Measurements from ENCODE around the gene UNC5B. TPM values are rescaled to one million over a fixed set of nuclear protein-coding genes. Genes with fewer than 3 reads are reported as not detected.
A peak's percentile ranks its signal among the peaks of the same experiment; 100 is the strongest.

UNC5B gene
- total and polyA plus RNA-seq, 2 donors from 2014 or later = 5.5 to 22.6 TPM

DNA sequence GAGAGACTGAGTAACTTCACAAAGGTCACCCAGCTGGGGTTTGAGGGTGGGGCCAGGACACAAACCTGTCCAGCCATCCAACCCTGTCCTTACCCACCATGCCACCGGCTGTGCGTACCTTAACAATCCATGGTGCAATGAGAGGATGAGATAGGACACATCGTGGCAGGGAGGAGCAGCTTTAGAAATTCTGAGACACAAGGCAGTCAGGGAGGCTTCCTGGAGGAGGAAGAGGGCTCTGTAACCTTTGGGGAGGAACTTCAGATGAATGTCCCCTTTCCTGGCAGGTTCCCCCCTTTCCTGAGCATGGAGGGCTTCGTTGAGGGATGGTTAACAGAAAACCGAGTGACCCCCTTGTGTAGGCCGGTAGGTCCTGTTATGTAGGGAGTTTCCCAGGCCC is 71.0 kb downstream of the UNC5B start:
- DNase-seq (no peak), FAIRE-seq (no peak)
- no peak for TF ChIP-seq CTCF (IDR thresholded peaks at IDR 0.05; ENCODE audit: borderline replicate concordance, extremely low read depth, insufficient read depth)
- H3K9me3 ChIP-seq (ENCODE audit: control insufficient read depth in 2 of 3, insufficient read depth in 1 of 3, low read length in 3 of 3) = no peaks in the 10 kb centered on the region
- H3K4me3 ChIP-seq (ENCODE audit: low read length in 3 of 3) = no peak overlapping the region
- peaks cover 0 to 4% (median 3%) of the 10 kb centered on the region in 3 donors for H3K36me3 ChIP-seq (ENCODE audit: control insufficient read depth in 2 of 3, insufficient read depth in 3 of 3, low read length in 3 of 3)
- no peak overlapping the region for H3K27ac ChIP-seq (ENCODE audit: low read depth in 2 of 2, low read length in 2 of 2)
- peaks cover 0 to 16% (median 1%) of the 10 kb centered on the region in 3 donors for H3K4me1 ChIP-seq (ENCODE audit: control insufficient read depth in 2 of 3, insufficient read depth in 2 of 3, low read depth in 1 of 3, low read length in 3 of 3)
- no peaks in the 10 kb centered on the region for H3K27me3 ChIP-seq (ENCODE audit: control insufficient read depth, insufficient read depth, low read length)
- H3K9ac ChIP-seq (ENCODE audit: low read length in 3 of 3) = no peak overlapping the region
- intact Hi-C loops (cut with DNase I) = loop anchor here (10.0 kb wide), 1 partner anchor 369 kb away; no protein-coding TSS in a partner anchor

DNA sequence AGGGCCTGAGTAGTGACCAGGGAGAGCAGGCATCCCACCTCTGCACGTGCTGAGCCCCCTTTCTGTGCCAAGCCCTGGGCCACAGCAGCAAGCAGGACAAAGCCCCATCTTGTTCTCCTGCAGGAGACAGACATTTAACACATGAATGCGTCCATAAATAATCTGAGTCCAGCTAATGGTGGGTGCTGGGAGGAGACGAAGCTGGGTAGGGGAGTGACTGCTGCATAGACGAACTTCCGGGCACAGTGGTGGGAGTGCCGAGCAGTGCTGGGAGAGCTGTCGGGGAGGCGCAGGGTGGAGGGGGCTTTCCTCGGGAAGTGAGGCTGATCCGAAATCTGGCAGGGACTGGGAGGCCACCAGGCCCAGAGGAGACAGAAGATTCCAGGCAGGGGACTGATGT is 71.5 kb downstream of the UNC5B start:
- intact Hi-C loops (cut with DNase I) = loop anchor here (10.0 kb wide), 1 partner anchor 369 kb away; no protein-coding TSS in a partner anchor
- no peaks in the 10 kb centered on the region for H3K27me3 ChIP-seq (ENCODE audit: control insufficient read depth, insufficient read depth, low read length)

GRCh38 chr10:71284544-71285179 is 72.3 kb downstream of the UNC5B start:
- DNase-seq = no peak
- peaks cover 0 to 5% (median 0%) of the 10 kb centered on the region in 3 donors for H3K4me1 ChIP-seq (ENCODE audit: control insufficient read depth in 2 of 3, insufficient read depth in 2 of 3, low read depth in 1 of 3, low read length in 3 of 3)
- H3K36me3 ChIP-seq (ENCODE audit: control insufficient read depth in 2 of 3, insufficient read depth in 3 of 3, low read length in 3 of 3) = peaks cover 0 to 4% (median 3%) of the 10 kb centered on the region in 3 donors
- no peak overlapping the region for H3K27ac ChIP-seq (ENCODE audit: low read depth in 2 of 2, low read length in 2 of 2)
- H3K9me3 ChIP-seq (ENCODE audit: control insufficient read depth in 2 of 3, insufficient read depth in 1 of 3, low read length in 3 of 3) = no peaks in the 10 kb centered on the region
- no peak overlapping the region for H3K4me3 ChIP-seq (ENCODE audit: low read length in 3 of 3)
- H3K27me3 ChIP-seq (ENCODE audit: control insufficient read depth, insufficient read depth, low read length) = no peaks in the 10 kb centered on the region
- no peak for FAIRE-seq
- no peak for TF ChIP-seq CTCF (IDR thresholded peaks at IDR 0.05; ENCODE audit: borderline replicate concordance, extremely low read depth, insufficient read depth)
- no peak overlapping the region for H3K9ac ChIP-seq (ENCODE audit: low read length in 3 of 3)
- intact Hi-C loops (cut with DNase I) = loop anchor here (10.0 kb wide), 1 partner anchor 370 kb away; no protein-coding TSS in a partner anchor

More for the DNA sequence above, 71.5 kb downstream of the UNC5B start:
- Histone ChIP-seq H3K9ac (ENCODE audit: low read length in 3 of 3) (no peak overlapping the region), H3K4me3 (ENCODE audit: low read length in 3 of 3) (no peak overlapping the region), H3K27ac (ENCODE audit: low read depth in 2 of 2, low read length in 2 of 2) (no peak overlapping the region), H3K9me3 (ENCODE audit: control insufficient read depth in 2 of 3, insufficient read depth in 1 of 3, low read length in 3 of 3) (no peaks in the 10 kb centered on the region), H3K4me1 (ENCODE audit: control insufficient read depth in 2 of 3, insufficient read depth in 2 of 3, low read depth in 1 of 3, low read length in 3 of 3) (peaks cover 0 to 11% (median 0%) of the 10 kb centered on the region in 3 donors), H3K36me3 (ENCODE audit: control insufficient read depth in 2 of 3, insufficient read depth in 3 of 3, low read length in 3 of 3) (peaks cover 0 to 4% (median 3%) of the 10 kb centered on the region in 3 donors)
- TF ChIP-seq CTCF (IDR thresholded peaks at IDR 0.05; ENCODE audit: borderline replicate concordance, extremely low read depth, insufficient read depth) = no peak
- no peak for FAIRE-seq
- peak in 3 of 5 donors; percentile 55 to 58 (median 57) for DNase-seq

All from kidney (tissue), 14 donors.